Measurements from ENCODE around the gene TCF25.
"Not testable (repeated sequence)": the region's sequence is repeated elsewhere in the genome, so short reads cannot be mapped to it uniquely, and the experiment has no call there.

Gene TCF25

GRCh38 chr16:89920723-89921122 lies 47.3 kb downstream of the TCF25 start:
- no peak for DNase-seq (ENCODE audit: low read depth)

- no peak for DNase-seq (ENCODE audit: low read depth)
Observed at GRCh38 chr16:89921131-89921701, 47.8 kb downstream of the TCF25 start.

- no peak for DNase-seq (ENCODE audit: low read depth)
Observed at GRCh38 chr16:89921702-89922476, 48.5 kb downstream of the TCF25 start.

GRCh38 chr16:89922477-89922883 lies 49.1 kb downstream of the TCF25 start:
- DNase-seq (ENCODE audit: low read depth) = no peak

- DNase-seq (ENCODE audit: low read depth) = no peak
Observed at GRCh38 chr16:89922884-89923639, 49.7 kb downstream of the TCF25 start, which contains the start of gene TUBB3. TSS of gene TUBB3 (plus strand) at chr16:89923342. CDS start at chr16:89923402, 60 bp downstream.

- DNase-seq (ENCODE audit: low read depth) = no peak
Observed at GRCh38 chr16:89923640-89924296, 50.4 kb downstream of the TCF25 start.

- DNase-seq (ENCODE audit: low read depth) = no peak
Observed at GRCh38 chr16:89924297-89924924, 51.0 kb downstream of the TCF25 start.

GRCh38 chr16:89924925-89925307 lies 51.5 kb downstream of the TCF25 start:
- no peak for DNase-seq (ENCODE audit: low read depth)

- DNase-seq (ENCODE audit: low read depth) = no peak
Observed at GRCh38 chr16:89925596-89926079, 52.2 kb downstream of the TCF25 start.

GRCh38 chr16:89931305-89931896 lies 58.0 kb downstream of the TCF25 start:
- DNase-seq (ENCODE audit: low read depth) = no peak

GRCh38 chr16:89931964-89932363 lies 58.6 kb downstream of the TCF25 start:
- DNase-seq (ENCODE audit: low read depth) = no peak

- DNase-seq (ENCODE audit: low read depth) = not testable (repeated sequence)
Observed at GRCh38 chr16:89934019-89934418, 60.6 kb downstream of the TCF25 start.

GRCh38 chr16:89934611-89935553 lies 61.5 kb downstream of the TCF25 start:
- DNase-seq (ENCODE audit: low read depth) = no peak

GRCh38 chr16:89935620-89936019 lies 62.2 kb downstream of the TCF25 start:
- not testable (repeated sequence) for DNase-seq (ENCODE audit: low read depth)

GRCh38 chr16:89936034-89936433 lies 62.6 kb downstream of the TCF25 start:
- no peak for DNase-seq (ENCODE audit: low read depth)

GRCh38 chr16:89936508-89936907 lies 63.1 kb downstream of the TCF25 start:
- DNase-seq (ENCODE audit: low read depth) = no peak

- DNase-seq (ENCODE audit: low read depth) = no peak
Observed at GRCh38 chr16:89936981-89937380, 63.6 kb downstream of the TCF25 start.

GRCh38 chr16:89938175-89938885 lies 64.9 kb downstream of the TCF25 start:
- DNase-seq (ENCODE audit: low read depth) = no peak

GRCh38 chr16:89944773-89945172 lies 71.4 kb downstream of the TCF25 start:
- DNase-seq (ENCODE audit: low read depth) = no peak

GRCh38 chr16:89945654-89946053 lies 72.3 kb downstream of the TCF25 start:
- no peak for DNase-seq (ENCODE audit: low read depth)
